NCI-H526 treated with DMSO at 0.1 percent for 48 hours (cell line): ENCODE results near the gene SLC9B2.

ENCODE experiments used
- DNase-seq: peaks from one replicate; lab custom pipeline; 2025; lab: John Stamatoyannopoulos, UW

Gene SLC9B2, protein sequence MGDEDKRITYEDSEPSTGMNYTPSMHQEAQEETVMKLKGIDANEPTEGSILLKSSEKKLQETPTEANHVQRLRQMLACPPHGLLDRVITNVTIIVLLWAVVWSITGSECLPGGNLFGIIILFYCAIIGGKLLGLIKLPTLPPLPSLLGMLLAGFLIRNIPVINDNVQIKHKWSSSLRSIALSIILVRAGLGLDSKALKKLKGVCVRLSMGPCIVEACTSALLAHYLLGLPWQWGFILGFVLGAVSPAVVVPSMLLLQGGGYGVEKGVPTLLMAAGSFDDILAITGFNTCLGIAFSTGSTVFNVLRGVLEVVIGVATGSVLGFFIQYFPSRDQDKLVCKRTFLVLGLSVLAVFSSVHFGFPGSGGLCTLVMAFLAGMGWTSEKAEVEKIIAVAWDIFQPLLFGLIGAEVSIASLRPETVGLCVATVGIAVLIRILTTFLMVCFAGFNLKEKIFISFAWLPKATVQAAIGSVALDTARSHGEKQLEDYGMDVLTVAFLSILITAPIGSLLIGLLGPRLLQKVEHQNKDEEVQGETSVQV

DNA sequence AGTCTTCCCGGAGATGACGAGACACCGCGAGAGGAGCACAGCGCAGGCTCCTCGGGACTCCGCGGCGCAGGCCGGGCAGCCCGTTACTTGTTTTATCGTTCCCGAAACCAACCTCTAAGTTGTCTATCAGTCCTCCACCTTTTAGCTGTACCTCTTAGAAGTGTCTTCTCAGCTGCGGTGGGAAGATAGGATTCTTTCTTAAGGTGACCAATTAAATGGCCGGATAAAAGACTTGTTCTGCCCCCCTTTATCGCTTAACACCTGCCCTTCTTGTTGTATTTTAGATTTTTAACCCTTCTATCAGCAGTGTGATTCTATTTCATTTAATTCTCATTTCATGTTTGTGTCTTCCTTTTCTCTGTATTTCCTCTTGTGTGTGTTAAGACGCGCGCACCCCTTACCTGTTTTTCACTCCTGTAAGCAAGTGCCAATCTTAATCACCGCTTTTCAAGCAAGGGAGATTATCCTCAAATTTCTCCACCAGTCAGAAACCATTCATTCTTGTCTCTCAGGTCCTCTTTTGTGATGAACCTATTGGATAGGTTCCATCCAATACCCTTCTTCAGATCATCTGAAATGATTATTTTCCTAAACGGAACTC, at the start of gene SLC9B2:
Gene SLC9B2 (minus strand): TSS at position 15 of the 601 bp plus-strand sequence. CDS start 9,211 bp downstream, outside the sequence.
- DNase-seq = no peak

GRCh38 chr4:103126126-103126525, 49.6 kb upstream of the SLC9B2 start:
- no peak for DNase-seq

DNA sequence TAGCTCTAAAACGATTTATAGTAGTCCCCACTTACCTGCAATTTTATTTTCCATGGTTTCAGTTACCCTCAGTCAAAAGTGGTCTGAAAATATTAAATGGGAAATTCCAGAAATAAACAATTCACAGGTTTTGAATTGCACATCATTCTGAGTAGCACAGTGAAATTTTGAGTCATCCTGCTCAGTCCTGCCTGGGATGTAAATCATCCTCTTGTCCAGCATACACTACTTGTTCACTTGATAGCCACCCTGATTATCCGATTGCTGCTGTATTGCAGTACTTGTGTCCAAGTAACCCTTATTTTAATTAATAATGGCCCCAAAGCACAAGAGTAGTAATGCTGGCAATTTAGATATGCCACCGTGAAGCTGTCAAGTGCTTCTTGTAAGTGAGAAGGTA, 46.6 kb upstream of the SLC9B2 start:
- DNase-seq = no peak

DNA sequence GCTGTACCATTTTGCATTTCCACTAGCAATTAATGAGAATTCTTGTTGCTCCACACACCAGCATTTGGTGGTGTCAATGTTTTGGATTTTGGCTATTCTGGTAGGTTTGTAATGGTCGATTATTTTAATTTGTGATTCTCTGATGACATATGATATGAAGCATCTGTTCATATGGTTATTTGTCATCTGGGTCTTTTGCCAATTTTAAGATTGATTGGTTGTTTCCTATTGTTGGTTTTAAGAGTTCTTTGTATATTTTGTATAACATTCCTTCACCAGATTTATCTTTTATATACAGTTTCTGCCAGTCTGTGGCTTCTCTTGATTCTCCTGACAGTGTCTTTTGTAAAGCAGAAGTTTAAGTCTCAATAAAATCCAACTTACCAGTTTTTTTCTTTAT, 41.6 kb upstream of the SLC9B2 start:
- no peak for DNase-seq

DNA sequence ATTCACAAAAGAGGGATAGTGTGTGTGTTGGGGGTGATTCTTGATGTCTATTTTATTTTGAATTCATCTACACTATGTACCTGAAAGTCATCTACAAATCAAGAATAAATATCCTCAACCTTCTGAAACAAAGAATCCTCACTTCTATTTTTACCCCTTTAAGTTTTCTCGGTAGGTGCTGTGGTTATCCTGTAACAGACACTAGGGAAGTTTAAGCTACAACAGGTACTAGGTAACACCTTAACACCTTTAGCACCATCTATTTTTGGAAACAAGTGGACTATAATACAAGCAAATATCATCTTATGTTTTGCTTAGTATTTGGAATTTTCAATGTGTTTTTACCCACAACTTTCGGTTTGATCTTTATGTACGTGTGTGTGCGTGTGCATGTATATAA, 35.0 kb upstream of the SLC9B2 start:
- DNase-seq = no peak

- no peak for DNase-seq
Measured at GRCh38 chr4:103108542-103108941, 32.0 kb upstream of the SLC9B2 start.

GRCh38 chr4:103105558-103106356, 29.2 kb upstream of the SLC9B2 start:
- DNase-seq = no peak

- DNase-seq = no peak
Measured at GRCh38 chr4:103104886-103105285, 28.3 kb upstream of the SLC9B2 start.

GRCh38 chr4:103100691-103101090, 24.1 kb upstream of the SLC9B2 start:
- no peak for DNase-seq

DNA sequence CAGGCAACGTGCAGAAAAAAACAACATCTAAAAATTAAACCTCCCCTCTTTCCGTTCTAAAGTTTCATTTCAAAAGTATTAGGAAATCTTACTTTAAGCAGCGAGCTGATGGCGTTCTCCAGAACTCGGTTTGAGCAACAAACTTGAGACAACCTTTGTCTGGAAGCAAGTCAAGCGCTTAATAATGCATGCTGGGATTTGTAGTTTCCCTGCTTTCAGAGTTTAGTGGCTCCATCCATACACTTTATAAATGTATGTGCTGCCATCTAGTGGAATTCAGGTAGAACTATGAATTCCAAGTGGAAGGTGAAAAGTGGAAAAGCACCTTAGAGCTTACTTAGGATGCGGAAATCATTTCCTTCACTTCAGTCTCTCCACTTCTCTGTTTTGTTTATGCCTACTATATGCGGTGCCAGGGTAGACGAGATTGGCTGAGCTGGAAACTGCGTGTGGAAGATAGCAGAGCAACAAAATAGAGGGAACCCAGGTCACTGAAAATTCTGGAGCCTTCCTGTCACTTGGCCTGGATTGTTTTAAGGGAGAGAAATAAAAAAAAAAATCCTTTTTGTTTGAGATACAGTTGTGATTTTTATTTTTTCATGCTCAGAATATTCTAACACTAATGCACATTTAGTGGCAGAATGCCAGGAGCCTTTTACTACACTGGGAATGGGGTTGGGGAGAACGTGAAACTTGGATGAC, 23.3 kb upstream of the SLC9B2 start, which contains the start of gene BDH2:
Gene BDH2 (minus strand): TSS at position 144 of the 702 bp plus-strand sequence. CDS start 3,580 bp downstream, outside the sequence.
- DNase-seq = peak; percentile 57

- no peak for DNase-seq
Measured at GRCh38 chr4:103098756-103099440, 22.3 kb upstream of the SLC9B2 start.

DNA sequence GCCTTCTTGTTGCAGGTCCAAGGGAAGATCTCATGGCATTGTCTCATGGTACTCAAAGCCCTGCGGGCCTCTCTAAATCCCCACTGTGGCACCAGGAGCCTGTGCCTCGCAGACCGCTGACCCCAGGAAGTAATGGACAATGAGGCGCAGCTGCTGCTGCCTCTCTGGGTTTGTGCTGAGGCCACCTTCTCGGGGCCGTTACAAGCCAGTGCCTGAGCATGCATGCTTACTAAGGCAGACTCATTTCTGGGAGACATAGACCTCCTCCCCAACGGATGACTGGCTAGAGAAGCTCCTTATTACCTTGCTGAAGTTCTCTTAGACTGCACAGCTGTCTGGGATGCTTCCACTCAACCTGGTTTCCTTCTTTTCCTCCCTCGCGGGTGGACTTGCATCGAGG, 21.8 kb upstream of the SLC9B2 start:
- no peak for DNase-seq

GRCh38 chr4:103097112-103097511, 20.6 kb upstream of the SLC9B2 start:
- no peak for DNase-seq

GRCh38 chr4:103095080-103095479, 18.5 kb upstream of the SLC9B2 start:
- no peak for DNase-seq

DNA sequence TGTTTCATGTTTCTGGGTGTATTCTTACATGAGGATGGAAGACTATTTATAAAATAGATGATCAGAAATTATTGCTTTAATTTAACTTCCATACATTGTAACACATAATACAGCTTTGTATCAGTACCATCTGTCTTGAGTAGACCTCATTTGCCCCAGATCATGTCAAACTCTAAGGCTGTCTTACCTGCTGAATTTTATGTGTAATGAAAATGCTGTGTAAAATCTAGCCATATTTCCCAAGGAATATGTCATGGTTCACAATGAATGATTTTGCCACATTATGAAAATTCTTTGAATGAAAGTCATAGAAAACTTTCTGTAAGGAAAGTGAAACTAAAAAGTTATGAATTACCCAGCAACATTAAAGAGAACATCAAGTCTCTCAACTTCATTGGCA, 15.7 kb upstream of the SLC9B2 start:
- DNase-seq = no peak

DNA sequence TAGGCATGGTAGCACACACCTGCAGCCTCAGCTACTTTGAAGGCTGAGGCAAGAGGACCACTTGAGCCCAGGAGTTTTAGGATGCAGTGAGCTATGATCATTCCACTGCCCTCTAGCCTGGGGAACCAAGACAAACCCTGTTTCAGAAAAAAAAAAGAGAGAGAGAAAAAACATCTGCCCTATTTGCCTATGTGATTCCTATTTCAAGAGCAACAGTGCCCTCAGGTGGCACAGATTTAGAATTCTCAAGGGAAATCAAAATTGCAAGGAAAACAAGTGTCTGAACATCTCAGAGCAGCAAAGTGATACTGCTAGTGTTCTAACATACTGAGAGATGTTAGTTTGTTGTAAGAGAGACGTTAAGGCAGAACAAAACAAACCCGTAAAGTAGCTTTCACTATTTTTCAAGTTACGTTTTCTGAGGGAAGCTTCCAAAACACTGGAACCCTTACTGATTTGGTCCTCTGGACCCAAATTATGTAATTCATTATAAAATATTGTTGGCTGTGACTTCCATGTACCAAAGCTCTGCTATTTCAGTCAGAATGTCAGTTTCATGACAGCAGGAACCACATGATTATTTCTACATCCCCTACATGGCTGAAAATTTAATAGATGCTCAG, 15.2 kb upstream of the SLC9B2 start:
- DNase-seq = peak; percentile 43

DNA sequence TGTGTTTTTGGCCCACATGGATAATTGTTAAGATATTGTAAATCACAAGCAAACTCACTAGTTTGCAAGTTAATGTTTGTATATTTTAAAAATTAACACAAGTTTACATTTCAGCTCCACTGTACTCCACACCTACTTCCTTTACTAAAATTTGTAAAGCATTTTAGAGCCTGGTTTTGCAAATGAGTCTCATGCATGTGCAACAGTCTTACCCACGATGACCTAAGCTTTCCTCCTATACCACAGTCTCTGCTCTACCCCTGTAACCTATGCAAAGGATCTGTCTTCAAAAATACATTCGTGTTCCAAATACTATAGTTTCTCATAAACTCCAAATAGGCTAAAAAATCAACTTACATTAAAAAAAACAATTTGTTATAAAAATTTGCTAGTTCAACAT, 12.9 kb upstream of the SLC9B2 start:
- DNase-seq = no peak

DNA sequence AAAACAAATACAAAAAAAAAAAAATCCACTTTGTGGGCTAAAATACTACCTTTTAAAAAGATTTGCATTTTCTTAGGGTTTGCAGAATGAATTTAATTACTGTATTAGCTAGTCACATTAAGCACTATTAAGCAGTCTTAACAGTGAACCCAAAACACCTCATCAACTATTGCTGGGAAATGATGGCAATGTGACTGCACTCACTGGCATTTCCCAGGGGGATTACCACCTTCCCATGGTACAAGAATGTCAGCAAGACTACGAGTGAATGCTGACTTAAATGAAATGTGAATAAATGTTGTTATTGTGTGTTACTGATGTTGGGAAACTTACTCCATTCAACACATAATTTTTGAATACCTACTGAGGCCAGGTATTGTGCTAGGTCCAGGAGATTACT, 10.0 kb upstream of the SLC9B2 start:
- no peak for DNase-seq

- no peak for DNase-seq
Measured at GRCh38 chr4:103085555-103086196, 9.1 kb upstream of the SLC9B2 start.

- no peak for DNase-seq
Measured at GRCh38 chr4:103079621-103080020, 3.1 kb upstream of the SLC9B2 start.
